Activated gamma-delta T cell (primary cell): ENCODE data around the gene FBXO21.
"Not testable (repeated sequence)": the region's sequence is repeated elsewhere in the genome, so short reads cannot be mapped to it uniquely, and the experiment has no call there.

Experiments
- DNase-seq: peaks from one replicate; lab custom pipeline; 2025; lab: John Stamatoyannopoulos, UW

Gene FBXO21

GRCh38 chr12:117134721-117135120, 55.5 kb downstream of the FBXO21 start:
- DNase-seq: no peak

- DNase-seq: no peak
These were observed 56.2 kb downstream of the FBXO21 start for GRCh38 chr12:117134059-117134458.

- no peak for DNase-seq
These were observed 59.5 kb downstream of the FBXO21 start for GRCh38 chr12:117130801-117131200.

- DNase-seq: no peak
These were observed 60.9 kb downstream of the FBXO21 start for GRCh38 chr12:117129391-117129790.

- DNase-seq: no peak
These were observed 62.1 kb downstream of the FBXO21 start for GRCh38 chr12:117127933-117128823.

GRCh38 chr12:117126335-117126734, 63.9 kb downstream of the FBXO21 start:
- no peak for DNase-seq

- DNase-seq: no peak
These were observed 64.5 kb downstream of the FBXO21 start for GRCh38 chr12:117125767-117126166.

GRCh38 chr12:117125272-117125613, 65.0 kb downstream of the FBXO21 start:
- no peak for DNase-seq

- DNase-seq: no peak
These were observed 65.6 kb downstream of the FBXO21 start for GRCh38 chr12:117124421-117125271.

GRCh38 chr12:117121441-117121840, 68.8 kb downstream of the FBXO21 start:
- DNase-seq: no peak

GRCh38 chr12:117120787-117121186, 69.5 kb downstream of the FBXO21 start:
- DNase-seq: no peak

GRCh38 chr12:117119592-117120198, 70.6 kb downstream of the FBXO21 start:
- no peak for DNase-seq

GRCh38 chr12:117118838-117119591, 71.3 kb downstream of the FBXO21 start:
- DNase-seq: no peak

GRCh38 chr12:117114784-117115183, 75.5 kb downstream of the FBXO21 start:
- DNase-seq: no peak

GRCh38 chr12:117113231-117113630, 77.0 kb downstream of the FBXO21 start:
- DNase-seq: no peak

GRCh38 chr12:117111821-117112595, 78.3 kb downstream of the FBXO21 start:
- DNase-seq: no peak

- no peak for DNase-seq
These were observed 78.9 kb downstream of the FBXO21 start for GRCh38 chr12:117111386-117111785.

GRCh38 chr12:117109943-117110635, 80.2 kb downstream of the FBXO21 start:
- DNase-seq: no peak

- DNase-seq: no peak
These were observed 84.4 kb downstream of the FBXO21 start for GRCh38 chr12:117105902-117106301.

GRCh38 chr12:117104003-117104402, 86.3 kb downstream of the FBXO21 start:
- not testable (repeated sequence) for DNase-seq
